GM21390 (cell line): Measurements from ENCODE around the gene CPNE4.
A peak's percentile ranks its signal among the peaks of the same experiment; 100 is the strongest.

ENCODE experiments used
- ATAC-seq: cut with Tn5 transposase; IDR thresholded peaks from one replicate; pipeline ENCODE4 v1.9.1; 2021; ENCODE audit not compliant: unreplicated experiment

The CPNE4 gene

DNA sequence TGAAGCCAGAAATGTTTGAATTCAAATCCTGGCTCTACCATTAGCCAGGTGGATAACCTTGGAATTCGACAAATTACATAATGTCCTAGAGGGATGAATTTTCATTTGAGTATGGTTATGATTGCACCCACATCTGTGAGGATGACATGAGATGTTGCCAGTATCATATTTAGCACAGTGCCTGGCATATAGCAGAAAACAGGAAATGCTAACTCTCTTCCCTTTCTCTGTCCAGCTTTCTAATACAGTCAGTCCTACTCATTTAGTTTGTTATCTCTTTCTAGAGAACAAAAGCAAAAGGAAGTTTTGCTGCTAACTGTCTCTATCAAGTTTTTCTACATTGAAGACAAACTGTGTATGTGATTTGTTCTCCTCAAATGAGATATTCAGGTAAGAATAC, 231.7 kb downstream of the CPNE4 start:
- ATAC-seq: no peak

DNA sequence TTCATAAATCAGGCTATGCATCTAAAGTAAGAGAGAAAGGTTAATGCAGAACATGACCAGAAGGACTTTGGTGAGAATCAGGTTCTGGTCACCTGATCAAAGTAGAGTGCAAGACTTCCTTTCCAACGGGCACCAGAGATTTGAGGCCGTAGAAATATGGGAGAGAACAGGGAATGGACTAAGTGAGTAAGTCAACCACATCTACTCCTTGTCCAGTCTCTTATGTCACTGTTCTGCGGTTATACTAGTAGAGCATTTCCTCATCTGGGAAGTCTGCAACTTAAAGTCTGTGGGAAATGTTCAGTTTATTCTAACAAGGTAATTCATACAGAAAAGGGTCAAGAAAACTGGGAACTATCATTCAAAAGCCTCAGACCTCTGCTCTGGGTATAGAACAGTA, 232.8 kb downstream of the CPNE4 start:
- no peak for ATAC-seq

DNA sequence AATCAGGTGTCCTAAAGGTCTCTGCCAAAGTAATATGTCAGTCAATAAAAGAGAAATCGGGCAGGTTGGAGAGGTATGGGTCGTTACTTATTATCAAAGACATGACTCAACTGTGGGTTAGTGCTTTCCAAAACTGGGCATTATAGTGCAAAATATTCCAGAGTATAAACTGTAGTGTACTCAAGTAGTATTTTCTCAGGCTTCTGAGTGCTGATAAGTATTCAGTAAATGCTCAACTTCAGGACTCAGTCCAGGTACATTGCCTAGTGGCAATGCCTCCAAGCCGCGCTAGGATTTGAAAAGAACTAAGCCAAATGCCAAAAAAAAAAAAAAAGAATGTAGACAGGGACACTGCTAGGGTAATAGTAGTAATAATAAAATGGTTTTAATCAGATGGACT, 233.2 kb downstream of the CPNE4 start:
- ATAC-seq: no peak

- no peak for ATAC-seq
These were observed 237.0 kb downstream of the CPNE4 start for GRCh38 chr3:131797776-131798175.

DNA sequence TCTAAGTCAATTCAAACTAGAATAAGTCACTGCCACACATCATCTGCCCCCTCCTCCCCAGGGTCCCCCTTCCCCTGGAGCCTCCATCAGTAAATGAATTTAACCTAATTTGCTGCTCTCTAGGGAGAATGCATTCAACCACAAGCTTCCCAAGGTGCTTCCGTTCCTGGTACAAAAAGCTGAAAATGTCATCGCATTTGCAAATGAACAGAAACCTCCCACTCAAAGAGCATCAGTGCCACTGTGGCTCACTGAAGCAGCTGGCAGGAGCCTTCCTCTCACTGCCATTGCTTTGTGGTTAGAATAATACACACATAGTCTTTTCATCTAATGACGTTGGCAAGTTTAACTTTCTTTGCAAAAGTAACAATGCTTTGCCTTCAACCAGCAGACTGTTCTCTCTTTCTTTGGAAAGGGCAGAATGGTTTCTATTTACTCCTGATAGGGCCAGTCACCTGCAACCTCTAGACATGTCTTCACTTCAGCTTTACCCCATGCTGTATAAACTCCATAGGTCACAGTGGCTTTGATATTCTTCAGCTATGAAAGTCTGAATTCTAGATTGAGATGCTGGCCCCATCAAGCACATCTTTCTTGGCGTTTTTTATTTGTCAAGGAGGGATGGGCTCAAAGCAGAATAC, 238.1 kb downstream of the CPNE4 start:
- ATAC-seq: peak; percentile 65

DNA sequence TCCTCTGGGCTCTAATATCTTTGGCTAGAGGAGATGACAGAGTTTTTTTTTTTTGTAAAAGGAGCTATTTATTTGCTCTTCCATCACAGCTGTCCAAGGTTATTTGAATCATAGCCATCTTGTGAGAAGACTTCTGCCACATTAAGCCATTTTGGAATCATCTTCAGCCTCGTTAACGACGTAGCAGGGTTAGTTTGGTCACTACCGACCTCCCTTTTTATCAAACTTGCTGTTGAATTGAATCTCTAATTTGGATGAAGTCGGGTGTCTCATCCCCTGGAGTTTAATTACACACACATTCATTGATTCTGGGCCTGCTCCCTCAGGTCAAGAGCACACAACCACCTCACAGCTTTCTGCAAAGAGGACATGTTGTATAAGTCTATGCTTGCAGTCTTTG, 238.7 kb downstream of the CPNE4 start:
- ATAC-seq: no peak

- no peak for ATAC-seq
These were observed 239.3 kb downstream of the CPNE4 start for GRCh38 chr3:131795390-131796090.

DNA sequence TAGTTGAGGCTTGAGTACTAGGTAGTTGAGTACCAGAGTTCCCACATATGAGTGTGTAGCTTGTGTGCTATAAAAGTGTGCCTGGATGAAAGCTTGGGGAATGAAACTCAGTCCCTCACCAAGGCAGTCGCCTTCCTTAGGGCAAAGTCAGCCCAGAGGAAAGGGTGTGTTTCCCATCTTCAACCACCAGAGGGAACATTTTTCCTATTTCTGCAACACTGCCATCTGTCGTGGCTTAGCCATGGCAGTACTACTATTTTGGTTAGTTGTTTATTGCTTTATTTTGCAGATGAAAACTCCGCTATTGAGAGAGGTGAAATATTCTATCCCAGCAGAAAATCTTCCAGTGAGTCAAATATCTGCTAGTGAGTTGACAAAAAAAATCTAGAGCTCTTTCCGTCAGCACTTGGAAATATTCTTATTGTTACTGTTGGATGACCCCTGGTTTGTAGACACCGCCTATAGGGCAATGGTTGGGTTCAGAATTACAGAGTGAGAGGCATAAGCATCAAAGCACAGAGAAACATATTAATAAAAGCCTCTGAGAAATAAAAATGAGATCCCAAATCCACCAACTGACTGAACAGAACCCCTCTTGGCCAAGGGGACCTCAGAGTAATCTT, 239.9 kb downstream of the CPNE4 start:
- ATAC-seq: peak; percentile 65

GRCh38 chr3:131793870-131794269, 240.9 kb downstream of the CPNE4 start:
- ATAC-seq: no peak

DNA sequence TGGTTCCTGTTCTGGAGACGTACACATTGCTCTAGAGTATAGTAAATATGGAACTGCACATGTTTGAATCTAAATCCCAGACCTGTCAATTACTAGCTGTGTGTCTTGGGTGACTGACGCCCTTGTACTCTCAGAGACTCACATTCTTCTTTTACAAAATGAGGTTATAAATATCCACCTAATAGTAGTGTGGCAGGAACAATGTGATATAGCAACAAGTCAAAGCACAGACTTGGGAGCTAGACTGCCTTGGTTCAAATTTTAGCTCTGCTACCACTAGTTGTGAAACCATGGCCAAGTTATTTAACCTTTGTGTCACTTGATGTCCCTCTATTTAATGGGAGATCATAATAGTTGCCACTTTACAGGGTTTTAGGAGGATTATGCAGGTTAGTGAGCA, 245.6 kb downstream of the CPNE4 start:
- no peak for ATAC-seq

GRCh38 chr3:131786386-131786785, 248.4 kb downstream of the CPNE4 start:
- no peak for ATAC-seq

- ATAC-seq: no peak
These were observed 252.1 kb downstream of the CPNE4 start for GRCh38 chr3:131782751-131783150.

DNA sequence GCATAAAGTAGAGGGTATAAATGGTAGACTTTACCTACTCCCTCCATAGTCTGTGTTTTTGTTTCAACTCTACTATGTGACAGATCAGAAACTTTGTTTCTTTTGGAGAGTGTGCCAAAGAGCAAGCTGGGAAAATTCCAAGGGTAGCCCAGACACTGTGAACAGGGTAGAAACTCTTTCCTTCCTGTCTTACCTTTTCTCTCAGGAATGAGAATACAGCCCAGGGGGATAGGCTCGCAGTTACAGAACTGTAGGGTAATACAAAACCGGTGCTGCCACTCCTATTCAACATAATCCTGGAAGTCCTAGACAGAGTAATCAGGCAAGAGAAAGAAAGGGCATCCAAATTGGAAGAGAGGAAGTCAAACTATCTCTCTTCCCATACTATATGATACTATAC, 256.3 kb downstream of the CPNE4 start:
- no peak for ATAC-seq

DNA sequence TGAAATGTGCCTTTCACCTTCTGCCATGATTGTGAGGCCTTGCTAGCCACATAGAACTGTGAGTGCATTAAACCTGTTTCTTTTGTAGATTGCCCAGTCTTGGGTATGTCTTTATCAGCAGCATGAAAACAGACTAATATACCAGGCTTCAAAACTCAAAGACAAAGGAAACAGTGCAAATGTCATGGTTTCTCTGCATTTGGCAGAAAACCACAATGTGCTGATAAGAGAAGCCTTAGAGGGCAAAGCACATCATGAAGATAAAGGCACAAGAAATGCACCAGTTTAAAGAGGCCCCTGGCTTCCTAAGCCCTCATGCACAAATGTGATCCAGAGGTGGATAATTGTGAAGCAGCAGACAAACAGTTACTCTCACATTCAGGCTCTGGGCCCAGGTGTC, 259.2 kb downstream of the CPNE4 start:
- ATAC-seq: no peak

GRCh38 chr3:131772269-131773026, 262.4 kb downstream of the CPNE4 start:
- ATAC-seq: no peak

DNA sequence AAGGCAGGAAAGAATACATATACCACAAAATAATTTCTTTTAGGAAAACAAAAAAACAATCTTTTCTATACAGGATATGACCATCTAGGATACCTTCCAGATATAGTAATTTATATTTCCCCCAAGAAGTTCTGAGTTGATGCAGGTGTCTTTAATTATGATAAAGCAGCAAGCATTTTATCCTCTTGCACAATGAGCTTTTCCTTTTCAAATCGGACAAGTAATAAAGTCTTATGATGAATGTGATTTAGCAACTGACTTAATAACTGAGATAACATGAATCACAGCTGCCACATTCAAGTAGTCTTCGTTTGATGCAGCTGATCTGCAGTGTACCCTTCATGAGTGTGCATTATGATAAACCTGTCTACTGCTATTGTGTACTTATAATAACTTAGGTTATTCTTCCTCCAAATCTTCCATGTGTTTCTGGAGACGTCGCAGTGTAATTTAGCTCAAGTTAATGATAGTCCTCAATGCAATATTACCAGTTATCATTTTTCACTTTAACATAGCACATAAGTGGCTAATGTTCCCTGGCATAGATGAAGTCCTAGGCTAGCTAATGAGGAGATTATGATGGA, 271.7 kb downstream of the CPNE4 start:
- ATAC-seq: no peak

DNA sequence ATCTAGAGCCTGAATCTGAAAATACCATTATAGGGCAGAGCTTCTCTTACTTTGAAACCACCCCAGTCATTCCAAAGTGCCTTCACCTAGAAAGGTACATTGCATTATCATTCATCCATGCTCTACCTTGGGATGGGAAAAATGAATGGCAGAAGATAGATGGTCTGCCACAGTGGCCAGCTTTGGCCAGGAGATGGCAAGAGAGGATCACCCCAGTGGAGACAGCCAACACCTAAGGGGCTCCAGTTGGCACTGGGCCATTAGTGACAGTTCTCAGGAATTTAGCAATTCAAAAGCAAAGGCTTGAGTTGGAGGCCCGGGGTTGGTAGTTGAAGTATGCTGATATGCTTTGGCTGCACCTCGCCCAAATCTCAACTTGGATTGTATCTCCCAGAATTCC, 278.4 kb downstream of the CPNE4 start:
- ATAC-seq: no peak

GRCh38 chr3:131755380-131755779, 279.4 kb downstream of the CPNE4 start:
- ATAC-seq: no peak

GRCh38 chr3:131750256-131750655, 284.6 kb downstream of the CPNE4 start:
- ATAC-seq: no peak

DNA sequence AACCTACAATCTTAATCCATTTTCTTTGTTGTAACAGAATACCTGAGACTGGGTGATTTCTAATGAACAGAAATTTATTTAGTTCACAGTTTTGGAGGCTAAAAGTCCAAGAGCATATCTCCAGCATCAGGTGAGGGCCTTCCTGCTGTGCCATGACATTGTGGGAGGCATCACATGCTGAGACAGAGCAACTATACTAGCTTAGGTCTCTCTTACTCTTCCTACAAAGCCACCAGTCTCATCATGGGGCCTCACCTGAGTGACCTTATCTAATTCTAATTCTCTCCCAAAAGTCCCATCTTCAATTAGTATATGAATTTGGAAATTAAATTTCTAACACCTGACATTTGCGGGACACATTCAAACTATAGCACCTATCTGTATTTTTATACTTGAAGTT, 285.0 kb downstream of the CPNE4 start:
- no peak for ATAC-seq

DNA sequence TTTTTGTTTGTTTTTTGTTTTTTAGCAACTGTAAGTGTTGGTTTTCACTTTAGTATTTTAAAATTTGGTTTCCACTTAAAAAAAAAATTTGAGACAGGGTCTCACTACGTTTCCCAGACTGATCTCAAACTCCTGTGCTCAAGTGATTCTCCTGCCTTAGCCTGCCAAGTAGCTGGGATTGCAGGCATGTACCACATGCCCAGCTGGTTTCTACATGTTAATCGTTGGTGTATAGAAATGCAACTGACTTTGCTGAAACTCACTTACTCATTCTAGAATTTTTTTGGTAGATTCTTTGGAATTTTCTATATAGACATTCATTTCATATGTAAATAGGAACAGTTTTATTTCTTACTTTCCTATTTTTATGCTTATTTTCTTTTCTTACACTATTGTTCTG, 287.3 kb downstream of the CPNE4 start:
- ATAC-seq: no peak
